ENCODE measurements around the gene TMEM150A.

TMEM150A gene

DNA sequence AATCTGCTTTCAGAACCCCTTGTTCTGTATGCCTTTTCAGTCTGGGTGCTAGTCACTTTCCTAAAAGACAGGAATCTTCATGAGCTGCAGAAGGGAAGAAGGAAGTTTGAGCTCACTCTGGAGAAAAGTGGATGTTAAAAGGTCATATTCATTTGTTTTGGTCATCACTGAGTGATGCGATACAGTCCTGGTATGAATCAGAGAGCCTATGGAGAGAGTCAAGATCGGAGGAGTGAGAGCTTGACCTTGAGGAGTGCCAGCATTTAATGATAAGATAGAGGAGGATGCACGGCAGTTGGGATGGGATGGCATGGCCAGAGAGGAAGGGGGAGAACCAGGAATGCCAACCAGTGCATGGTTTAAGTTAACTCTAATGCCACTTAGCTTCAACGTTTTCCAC lies 33.1 kb upstream of the TMEM150A start:
- intact Hi-C loops (cut with DNase I; ENCODE audit: low total_unique reads), result loop anchor here (5.0 to 10.0 kb wide), 2 partner anchors 72 to 439 kb away; no protein-coding TSS in a partner anchor
- Histone ChIP-seq H3K27me3 (no peaks in the 10 kb centered on the region), H3K4me3 (no peak overlapping the region), H3K9me3 (no peaks in the 10 kb centered on the region), H3K4me1 (no peaks in the 10 kb centered on the region), H3K36me3 (peaks cover 70 to 98% (median 90%) of the 10 kb centered on the region in 3 donors), H3K27ac (no peak overlapping the region)
- DNase-seq, result no peak
- TF ChIP-seq, protein P1, sequence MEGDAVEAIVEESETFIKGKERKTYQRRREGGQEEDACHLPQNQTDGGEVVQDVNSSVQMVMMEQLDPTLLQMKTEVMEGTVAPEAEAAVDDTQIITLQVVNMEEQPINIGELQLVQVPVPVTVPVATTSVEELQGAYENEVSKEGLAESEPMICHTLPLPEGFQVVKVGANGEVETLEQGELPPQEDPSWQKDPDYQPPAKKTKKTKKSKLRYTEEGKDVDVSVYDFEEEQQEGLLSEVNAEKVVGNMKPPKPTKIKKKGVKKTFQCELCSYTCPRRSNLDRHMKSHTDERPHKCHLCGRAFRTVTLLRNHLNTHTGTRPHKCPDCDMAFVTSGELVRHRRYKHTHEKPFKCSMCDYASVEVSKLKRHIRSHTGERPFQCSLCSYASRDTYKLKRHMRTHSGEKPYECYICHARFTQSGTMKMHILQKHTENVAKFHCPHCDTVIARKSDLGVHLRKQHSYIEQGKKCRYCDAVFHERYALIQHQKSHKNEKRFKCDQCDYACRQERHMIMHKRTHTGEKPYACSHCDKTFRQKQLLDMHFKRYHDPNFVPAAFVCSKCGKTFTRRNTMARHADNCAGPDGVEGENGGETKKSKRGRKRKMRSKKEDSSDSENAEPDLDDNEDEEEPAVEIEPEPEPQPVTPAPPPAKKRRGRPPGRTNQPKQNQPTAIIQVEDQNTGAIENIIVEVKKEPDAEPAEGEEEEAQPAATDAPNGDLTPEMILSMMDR (IDR thresholded peaks at IDR 0.05), result no peak

- TF ChIP-seq, protein P1 (IDR thresholded peaks at IDR 0.05), result no peak
- Histone ChIP-seq H3K27ac (no peak overlapping the region), H3K4me1 (no peaks in the 10 kb centered on the region), H3K36me3 (peaks cover 70 to 98% (median 94%) of the 10 kb centered on the region in 3 donors), H3K4me3 (no peak overlapping the region), H3K27me3 (no peaks in the 10 kb centered on the region), H3K9me3 (no peaks in the 10 kb centered on the region)
- DNase-seq, result no peak
- intact Hi-C loops (cut with DNase I; ENCODE audit: low total_unique reads), result loop anchor here (5.0 to 10.0 kb wide), 2 partner anchors 72 to 440 kb away; no protein-coding TSS in a partner anchor
Measured at GRCh38 chr2:85635011-85635410, 32.5 kb upstream of the TMEM150A start.

DNA sequence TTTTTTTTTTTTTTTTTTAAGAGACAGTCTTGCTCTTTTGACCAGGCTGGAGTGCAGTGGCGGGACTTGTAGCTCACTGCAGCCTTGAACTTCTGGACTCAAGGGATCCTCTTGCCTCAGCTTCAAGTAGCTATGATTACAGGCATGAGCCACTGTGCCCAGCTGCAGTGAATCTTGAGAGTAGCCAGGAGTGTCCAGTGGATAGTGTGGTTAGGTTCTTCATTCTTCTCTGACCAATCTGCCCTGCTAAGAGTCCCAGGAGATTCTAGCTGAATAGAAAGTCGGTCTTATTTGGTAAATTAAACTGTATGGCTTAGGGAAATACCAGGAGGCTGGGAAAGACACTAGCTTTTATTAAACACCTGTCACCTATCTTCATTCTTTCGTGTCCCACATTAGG lies 28.8 kb upstream of the TMEM150A start:
- H3K4me3 ChIP-seq, result no peak overlapping the region
- DNase-seq, result no peak
- intact Hi-C loops (cut with DNase I; ENCODE audit: low total_unique reads), result loop anchor here (10.0 kb wide), 1 partner anchor 443 kb away; no protein-coding TSS in a partner anchor

GRCh38 chr2:85628658-85629057 lies 26.2 kb upstream of the TMEM150A start:
- Histone ChIP-seq H3K9me3 (no peaks in the 10 kb centered on the region), H3K4me3 (no peak overlapping the region), H3K27ac (no peak overlapping the region), H3K36me3 (peaks cover 83 to 100% (median 95%) of the 10 kb centered on the region in 3 donors), H3K27me3 (no peaks in the 10 kb centered on the region), H3K4me1 (no peaks in the 10 kb centered on the region)
- intact Hi-C loops (cut with DNase I; ENCODE audit: low total_unique reads), result no loop called here
- TF ChIP-seq, protein P1 (IDR thresholded peaks at IDR 0.05), result no peak
- DNase-seq, result no peak

More for the DNA sequence above, 28.8 kb upstream of the TMEM150A start:
- no peaks in the 10 kb centered on the region for H3K27me3 ChIP-seq
- H3K27ac ChIP-seq, result no peak overlapping the region
- H3K4me1 ChIP-seq, result no peaks in the 10 kb centered on the region
- peaks cover 66 to 98% (median 95%) of the 10 kb centered on the region in 3 donors for H3K36me3 ChIP-seq
- TF ChIP-seq, protein P1 (IDR thresholded peaks at IDR 0.05), result no peak
- H3K9me3 ChIP-seq, result no peaks in the 10 kb centered on the region

- Histone ChIP-seq H3K27ac (no peak overlapping the region), H3K9me3 (no peaks in the 10 kb centered on the region), H3K4me3 (no peak overlapping the region), H3K27me3 (no peaks in the 10 kb centered on the region), H3K4me1 (peaks cover 0 to under 1% (median under 1%) of the 10 kb centered on the region in 4 donors), H3K36me3 (peaks cover 77 to 98% (median 94%) of the 10 kb centered on the region in 3 donors)
- DNase-seq, result no peak
- intact Hi-C loops (cut with DNase I; ENCODE audit: low total_unique reads), result no loop called here
- TF ChIP-seq, protein P1 (IDR thresholded peaks at IDR 0.05), result no peak
Measured at GRCh38 chr2:85623991-85624390, 21.5 kb upstream of the TMEM150A start.
